Loucy (cell line): Measurements from ENCODE around the gene GRID1.

Source experiments
- CTCF ChIP-seq: fragments of 200-600 bp; sonication (generic); conservative IDR thresholded peaks from 2 replicates; pipeline ENCODE4 v1.5.1; 2014; ENCODE audit warnings: mild to moderate bottlenecking, antibody characterized with exemption, low read length
- EZH2phosphoT487 ChIP-seq: fragments of 200-600 bp; IDR thresholded peaks from 2 replicates; pipeline ENCODE4 v1.6.1; 2018; ENCODE audit warnings: antibody characterized with exemption, mild to moderate bottlenecking, moderate library complexity, borderline replicate concordance

- no peak for TF ChIP-seq CTCF
- TF ChIP-seq EZH2phosphoT487: no peak
Measured at GRCh38 chr10:85993140-85993539, 373.5 kb downstream of the GRID1 start.
